Measurements from ENCODE around the gene TECPR1.

- TF ChIP-seq JUNB (IDR thresholded peaks at IDR 0.05) (no peak), CTCF (IDR thresholded peaks at IDR 0.05) (no peak), RNF2 (IDR thresholded peaks at IDR 0.05; ENCODE audit: borderline replicate concordance, low read depth) (no peak), EP300 (IDR thresholded peaks at IDR 0.05) (no peak), SMC3 (IDR thresholded peaks at IDR 0.05) (no peak), USF2 (IDR thresholded peaks at IDR 0.05) (no peak), POLR2A (IDR thresholded peaks at IDR 0.05; ENCODE audit: low read length) (no peak), HDAC2 (IDR thresholded peaks at IDR 0.05) (no peak), REST (IDR thresholded peaks at IDR 0.05) (no peak), CBX2 (IDR thresholded peaks at IDR 0.05; ENCODE audit: borderline replicate concordance, low read depth) (no peak), JUN (IDR thresholded peaks at IDR 0.05) (no peak)
Measured at GRCh38 chr7:98196706-98197605, 55.1 kb downstream of the TECPR1 start.
